Stimulated activated CD8-positive, alpha-beta memory T cell treated with anti-CD3 and anti-CD28 coated beads, Interleukin-7, amount 100 ng/mL, for 24 hours (primary cell): ENCODE data around the gene ASB12.

Source experiments
- DNase-seq: peaks from one replicate; pipeline ENCODE4 v3.0.0-alpha.2; 2020; ENCODE audit warnings: low read depth

ASB12 gene

GRCh38 chrX:64186974-64187761, 43.2 kb downstream of the ASB12 start:
- no peak for DNase-seq

DNA sequence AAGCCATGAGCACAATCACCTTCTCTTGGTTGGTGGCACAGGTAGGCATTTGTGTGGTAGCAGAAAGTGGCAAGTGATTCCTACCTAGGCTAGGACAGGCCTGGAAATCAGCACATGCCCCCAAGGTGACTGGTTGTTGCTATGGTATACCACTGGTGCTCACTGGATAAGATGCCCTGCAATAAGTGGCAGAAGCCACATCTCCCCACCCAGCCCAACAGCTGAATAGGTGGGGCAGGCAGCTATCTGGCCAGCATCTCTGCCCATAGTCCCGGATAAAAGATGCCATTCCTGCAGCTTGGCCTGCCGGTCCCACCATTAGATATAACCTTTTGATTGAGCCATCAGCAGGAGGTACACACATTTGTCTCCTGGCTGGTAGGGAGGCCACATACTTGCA, 46.0 kb downstream of the ASB12 start:
- no peak for DNase-seq

GRCh38 chrX:64182208-64182607, 48.2 kb downstream of the ASB12 start:
- no peak for DNase-seq

GRCh38 chrX:64176876-64177275, 53.5 kb downstream of the ASB12 start:
- DNase-seq = no peak
